Ovary (tissue), 3 donors: ENCODE measurements around the gene FAM120B.

ENCODE experiments used
- POLR2A ChIP-seq: fragments of 450-650 bp; IDR thresholded peaks from one replicate; pipeline ENCODE4 v1.6.1; 2017; ENCODE audit warnings: antibody characterized with exemption, mild to moderate bottlenecking, moderate library complexity
- TF ChIP-seq, protein P1 (sequence below), 3 donors: fragments of 450-650 bp in 2 of 3; fragments of 200-600 bp in 1 of 3; IDR thresholded peaks; one replicate each; pipeline versions ENCODE4 v1.5.1 to v1.8.0; 2016 to 2022; ENCODE audit warnings: antibody characterized with exemption in 3 of 3, mild to moderate bottlenecking in 1 of 3
- donor health status: DM: no; HTN: no; CAD: no.

DNA sequence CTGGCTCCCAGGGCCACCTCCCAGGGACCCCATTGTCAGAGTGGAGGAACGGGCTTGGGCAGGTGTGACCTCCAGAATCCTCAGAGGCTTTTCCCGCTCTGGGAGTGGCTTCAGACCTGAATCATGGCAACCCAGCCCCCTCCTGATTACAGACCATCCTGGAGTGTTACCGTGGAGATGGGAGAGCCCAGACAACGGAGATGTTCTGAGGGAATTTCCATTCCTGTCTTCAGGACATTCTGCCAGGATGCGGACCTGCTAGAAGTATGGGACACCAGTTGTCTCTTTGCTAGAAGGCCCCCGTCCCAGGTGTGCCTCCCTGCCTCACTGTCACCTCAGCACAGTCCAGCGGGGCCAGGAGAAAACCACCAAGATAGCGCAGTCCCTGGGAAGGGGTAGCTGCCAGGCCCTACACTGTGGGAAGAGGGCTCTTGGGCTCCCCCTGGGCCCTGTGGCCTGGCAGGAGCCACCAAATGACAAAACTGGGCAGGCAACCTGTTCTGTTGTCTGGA is 136.6 kb downstream of the FAM120B start:
- TF ChIP-seq, protein P1, sequence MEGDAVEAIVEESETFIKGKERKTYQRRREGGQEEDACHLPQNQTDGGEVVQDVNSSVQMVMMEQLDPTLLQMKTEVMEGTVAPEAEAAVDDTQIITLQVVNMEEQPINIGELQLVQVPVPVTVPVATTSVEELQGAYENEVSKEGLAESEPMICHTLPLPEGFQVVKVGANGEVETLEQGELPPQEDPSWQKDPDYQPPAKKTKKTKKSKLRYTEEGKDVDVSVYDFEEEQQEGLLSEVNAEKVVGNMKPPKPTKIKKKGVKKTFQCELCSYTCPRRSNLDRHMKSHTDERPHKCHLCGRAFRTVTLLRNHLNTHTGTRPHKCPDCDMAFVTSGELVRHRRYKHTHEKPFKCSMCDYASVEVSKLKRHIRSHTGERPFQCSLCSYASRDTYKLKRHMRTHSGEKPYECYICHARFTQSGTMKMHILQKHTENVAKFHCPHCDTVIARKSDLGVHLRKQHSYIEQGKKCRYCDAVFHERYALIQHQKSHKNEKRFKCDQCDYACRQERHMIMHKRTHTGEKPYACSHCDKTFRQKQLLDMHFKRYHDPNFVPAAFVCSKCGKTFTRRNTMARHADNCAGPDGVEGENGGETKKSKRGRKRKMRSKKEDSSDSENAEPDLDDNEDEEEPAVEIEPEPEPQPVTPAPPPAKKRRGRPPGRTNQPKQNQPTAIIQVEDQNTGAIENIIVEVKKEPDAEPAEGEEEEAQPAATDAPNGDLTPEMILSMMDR (IDR thresholded peaks at IDR 0.05): no peak
- TF ChIP-seq POLR2A: no peak
